GM12873 (cell line): Measurements from ENCODE around the gene LYSMD4.

ENCODE experiments used
- TF ChIP-seq, protein P1 (sequence below): IDR thresholded peaks from 2 replicates; pipeline ENCODE4 v1.5.1; 2012; ENCODE audit warnings: low read depth, mild to moderate bottlenecking, moderate library complexity, low read length, control low read depth; ENCODE audit not compliant: insufficient read depth; ENCODE audit errors: missing control alignments

Gene LYSMD4

DNA sequence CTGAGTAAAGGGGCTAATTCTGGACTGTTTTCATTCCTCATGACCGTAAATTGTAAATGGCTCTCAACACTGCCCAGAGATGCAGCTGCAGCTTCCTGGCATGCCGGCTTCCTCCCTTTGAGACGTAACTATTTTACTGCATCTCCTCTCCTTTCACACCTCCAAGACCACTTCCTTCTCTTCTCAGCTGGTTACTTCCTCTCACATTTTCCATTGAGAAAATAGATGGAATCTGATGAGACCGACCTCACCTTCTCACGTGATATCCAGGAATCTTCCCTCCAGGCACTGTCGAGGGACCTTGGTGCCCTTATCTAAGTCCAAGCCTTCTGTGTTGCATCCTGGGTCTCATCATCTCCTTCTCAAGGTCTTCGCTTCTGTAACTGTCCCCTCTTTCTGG, 12.7 kb downstream of the LYSMD4 start:
- TF ChIP-seq, protein P1, sequence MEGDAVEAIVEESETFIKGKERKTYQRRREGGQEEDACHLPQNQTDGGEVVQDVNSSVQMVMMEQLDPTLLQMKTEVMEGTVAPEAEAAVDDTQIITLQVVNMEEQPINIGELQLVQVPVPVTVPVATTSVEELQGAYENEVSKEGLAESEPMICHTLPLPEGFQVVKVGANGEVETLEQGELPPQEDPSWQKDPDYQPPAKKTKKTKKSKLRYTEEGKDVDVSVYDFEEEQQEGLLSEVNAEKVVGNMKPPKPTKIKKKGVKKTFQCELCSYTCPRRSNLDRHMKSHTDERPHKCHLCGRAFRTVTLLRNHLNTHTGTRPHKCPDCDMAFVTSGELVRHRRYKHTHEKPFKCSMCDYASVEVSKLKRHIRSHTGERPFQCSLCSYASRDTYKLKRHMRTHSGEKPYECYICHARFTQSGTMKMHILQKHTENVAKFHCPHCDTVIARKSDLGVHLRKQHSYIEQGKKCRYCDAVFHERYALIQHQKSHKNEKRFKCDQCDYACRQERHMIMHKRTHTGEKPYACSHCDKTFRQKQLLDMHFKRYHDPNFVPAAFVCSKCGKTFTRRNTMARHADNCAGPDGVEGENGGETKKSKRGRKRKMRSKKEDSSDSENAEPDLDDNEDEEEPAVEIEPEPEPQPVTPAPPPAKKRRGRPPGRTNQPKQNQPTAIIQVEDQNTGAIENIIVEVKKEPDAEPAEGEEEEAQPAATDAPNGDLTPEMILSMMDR, result no peak

- TF ChIP-seq, protein P1, result no peak
Measured at GRCh38 chr15:99719096-99719541, 14.1 kb downstream of the LYSMD4 start.

DNA sequence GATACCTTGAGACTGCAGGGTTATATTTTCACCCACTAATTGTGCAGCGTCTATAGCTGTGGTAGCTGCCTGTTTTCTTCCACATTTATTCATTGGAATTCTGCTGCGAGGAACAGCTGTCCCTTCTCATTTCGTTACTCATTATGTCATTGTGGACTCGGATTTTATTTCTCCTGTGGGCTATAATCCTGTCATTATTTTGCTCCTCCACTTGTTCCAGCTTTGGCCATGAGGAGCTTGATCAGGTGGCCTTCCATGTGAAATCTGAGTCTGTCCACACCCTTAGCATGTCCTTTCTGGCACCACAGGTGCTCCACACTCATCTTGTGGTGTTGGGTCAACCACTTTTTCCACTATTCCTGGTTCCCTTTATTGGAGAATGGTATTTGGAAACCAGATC, 14.8 kb downstream of the LYSMD4 start:
- TF ChIP-seq, protein P1, result no peak

GRCh38 chr15:99717161-99718009, 15.9 kb downstream of the LYSMD4 start:
- TF ChIP-seq, protein P1, result no peak

DNA sequence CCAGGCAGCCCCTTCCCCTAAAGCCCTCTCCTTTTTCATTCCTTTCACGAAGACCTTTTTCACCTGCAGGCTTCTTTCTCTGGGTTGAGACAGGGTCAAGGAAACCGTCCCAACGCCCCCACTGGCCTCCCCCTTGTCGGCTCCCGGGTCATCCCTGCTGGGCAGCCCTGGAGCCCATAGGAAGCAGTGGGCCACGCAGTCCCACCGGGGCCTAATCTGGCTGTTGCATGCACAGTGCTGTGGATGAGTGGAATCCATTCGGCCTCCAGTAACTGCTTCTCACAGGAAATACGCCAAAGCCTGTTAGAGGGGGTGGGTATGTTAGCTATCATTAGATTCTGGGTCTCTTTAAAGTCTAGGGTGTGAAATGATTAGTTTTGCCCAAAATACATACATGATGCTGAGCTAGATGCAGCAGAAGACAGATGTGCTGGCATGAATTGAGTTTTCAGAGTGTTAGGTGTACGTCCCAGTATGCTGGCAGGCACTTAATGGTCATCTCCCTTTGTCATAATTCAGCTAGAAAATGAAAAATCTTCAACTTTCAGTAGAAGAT, 16.6 kb downstream of the LYSMD4 start:
- TF ChIP-seq, protein P1, result no peak

DNA sequence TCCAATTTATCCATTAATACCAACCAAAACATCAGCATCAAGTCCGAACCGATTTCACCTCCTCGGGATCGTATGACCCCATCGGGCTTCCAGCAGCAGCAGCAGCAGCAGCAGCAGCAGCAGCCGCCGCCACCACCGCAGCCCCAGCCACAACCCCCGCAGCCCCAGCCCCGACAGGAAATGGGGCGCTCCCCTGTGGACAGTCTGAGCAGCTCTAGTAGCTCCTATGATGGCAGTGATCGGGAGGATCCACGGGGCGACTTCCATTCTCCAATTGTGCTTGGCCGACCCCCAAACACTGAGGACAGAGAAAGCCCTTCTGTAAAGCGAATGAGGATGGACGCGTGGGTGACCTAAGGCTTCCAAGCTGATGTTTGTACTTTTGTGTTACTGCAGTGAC, 20.8 kb downstream of the LYSMD4 start:
- TF ChIP-seq, protein P1, result no peak

DNA sequence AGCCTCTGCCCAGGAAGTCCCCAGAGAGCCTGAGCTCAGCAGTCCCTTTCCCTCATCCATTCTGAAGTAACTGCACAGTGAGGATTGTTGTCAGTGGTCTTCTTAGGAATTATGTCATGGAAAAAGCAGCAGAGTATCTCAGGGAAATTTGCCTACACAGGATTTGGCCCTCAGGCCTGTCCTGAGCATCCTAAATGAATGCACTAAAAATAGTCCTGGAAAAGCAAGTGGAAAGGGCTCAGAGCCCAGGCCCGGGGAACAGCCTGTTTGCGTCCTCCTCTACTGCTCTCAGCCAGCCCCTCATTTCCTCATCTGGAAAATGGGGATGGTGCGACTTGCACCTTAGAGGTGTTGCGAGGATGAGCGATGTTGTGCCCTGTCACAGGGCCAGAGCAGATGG, 21.6 kb downstream of the LYSMD4 start:
- TF ChIP-seq, protein P1, result no peak
